Activated CD4-positive, alpha-beta T cell treated with anti-CD3 and anti-CD28 coated beads for 36 hours (primary cell): ENCODE data around the gene ACVR2A. TPM values are rescaled to one million over a fixed set of nuclear protein-coding genes. Genes with fewer than 3 reads are reported as not detected.
A peak's percentile ranks its signal among the peaks of the same experiment; 100 is the strongest.

ENCODE experiments used
- ATAC-seq: fragments of 200-7000 bp; cut with Tn5 transposase; one replicate; pipeline ENCODE4 v1.10.0; 2021; ENCODE audit warnings: mild to moderate bottlenecking, moderate library complexity
- CTCF ChIA-PET: fragments of 350-600 bp; sonication (Branson Sonifier 250); formaldehyde crosslinking; loops from one replicate; lab custom pipeline; 2021; ENCODE audit warnings: antibody characterized with exemption; lab: Charles Lee
- POLR2A ChIA-PET: fragments of 350-600 bp; sonication (Branson Sonifier 250); formaldehyde crosslinking; loops from one replicate; lab custom pipeline; 2021; ENCODE audit warnings: antibody characterized with exemption, inconsistent platforms; lab: Charles Lee
- DNase-seq: peaks from one replicate; pipeline ENCODE4 v3.0.0-alpha.2; 2020
- H3K27ac Mint-ChIP-seq: one replicate; pipeline ENCODE4 v1.8.0; 2021; ENCODE audit warnings: mixed read lengths
- H3K27me3 Mint-ChIP-seq: one replicate; pipeline ENCODE4 v1.8.0; 2021; ENCODE audit warnings: mixed read lengths
- H3K36me3 Mint-ChIP-seq: one replicate; pipeline ENCODE4 v1.8.0; 2021; ENCODE audit warnings: low read depth, mixed read lengths
- H3K4me1 Mint-ChIP-seq: one replicate; pipeline ENCODE4 v1.8.0; 2021; ENCODE audit warnings: mixed read lengths
- H3K4me3 Mint-ChIP-seq: one replicate; pipeline ENCODE4 v1.8.0; 2021; ENCODE audit warnings: mild to moderate bottlenecking, moderate library complexity, mixed read lengths
- H3K9me3 Mint-ChIP-seq: one replicate; pipeline ENCODE4 v1.8.0; 2021; ENCODE audit warnings: low read depth, mixed read lengths
- intact Hi-C, 2 experiments: fragments of 100-400 bp; cut with DNase I in 1 of 2; cut with micrococcal nuclease in 1 of 2; formaldehyde crosslinking; loops; one replicate each; pipeline versions ENCODE4 v1.14.2 to v1.15.1; 2022 to 2024; cut with DNase I, micrococcal nuclease
- total RNA-seq, 2 experiments: library from RNA; stranded (reverse); gene quantifications; one replicate each; pipeline ENCODE4 v1.2.3, GENCODE V29; 2021

Gene ACVR2A
- total RNA-seq, 2 experiments from 2014 or later, result 3.5 TPM

DNA sequence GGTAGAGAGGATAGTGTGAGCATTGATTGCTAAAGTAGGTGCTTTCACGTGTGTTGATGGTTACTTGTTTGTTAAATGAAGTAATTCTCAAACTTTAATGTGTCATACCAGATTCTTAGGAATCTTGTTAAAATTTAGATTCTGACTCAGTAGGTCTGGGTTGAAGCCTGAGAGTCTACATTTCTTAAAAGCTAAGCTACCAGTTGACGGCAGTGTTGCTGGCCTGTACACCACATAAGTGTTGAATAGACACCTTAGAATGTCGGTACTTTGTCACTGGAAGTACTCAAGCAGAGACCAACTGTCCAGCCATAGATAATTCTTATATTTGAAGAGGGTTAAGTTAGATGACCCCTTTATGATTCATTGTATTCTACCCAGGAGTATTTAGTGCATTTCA, 79.8 kb downstream of the ACVR2A start:
- intact Hi-C loops, result no loop called here
- POLR2A ChIA-PET, result no interaction called here
- no peaks in the 10 kb centered on the region for H3K27me3 Mint-ChIP-seq
- H3K36me3 Mint-ChIP-seq, result peaks cover 7% of the 10 kb centered on the region
- CTCF ChIA-PET, result no interaction called here
- no peaks in the 10 kb centered on the region for H3K9me3 Mint-ChIP-seq
- DNase-seq (no peak), ATAC-seq (no peak)
- peaks cover 14% of the 10 kb centered on the region for H3K4me1 Mint-ChIP-seq
- no peak overlapping the region for H3K27ac Mint-ChIP-seq
- no peak overlapping the region for H3K4me3 Mint-ChIP-seq

DNA sequence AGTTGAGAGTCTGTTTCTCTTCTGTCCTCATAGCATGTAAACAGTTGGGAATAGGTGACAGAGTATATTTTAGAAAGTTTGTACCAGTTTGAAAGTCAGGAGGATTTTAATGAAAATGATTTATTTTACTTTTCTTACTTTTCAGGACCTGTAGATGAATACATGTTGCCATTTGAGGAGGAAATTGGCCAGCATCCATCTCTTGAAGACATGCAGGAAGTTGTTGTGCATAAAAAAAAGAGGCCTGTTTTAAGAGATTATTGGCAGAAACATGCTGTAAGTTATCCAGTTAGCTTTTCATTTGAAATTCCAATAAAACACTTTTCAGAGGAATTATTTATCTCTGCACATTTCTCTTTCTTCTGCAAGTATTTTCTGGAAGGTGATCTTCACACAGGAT, 81.1 kb downstream of the ACVR2A start:
- POLR2A ChIA-PET, result no interaction called here
- H3K27me3 Mint-ChIP-seq, result no peaks in the 10 kb centered on the region
- ATAC-seq (no peak), DNase-seq (no peak)
- peaks cover 14% of the 10 kb centered on the region for H3K4me1 Mint-ChIP-seq
- peak overlapping the region; percentile 8 for H3K27ac Mint-ChIP-seq
- no peaks in the 10 kb centered on the region for H3K9me3 Mint-ChIP-seq
- CTCF ChIA-PET, result no interaction called here
- H3K36me3 Mint-ChIP-seq, result peaks cover 8% of the 10 kb centered on the region
- intact Hi-C loops, result no loop called here
- no peak overlapping the region for H3K4me3 Mint-ChIP-seq

DNA sequence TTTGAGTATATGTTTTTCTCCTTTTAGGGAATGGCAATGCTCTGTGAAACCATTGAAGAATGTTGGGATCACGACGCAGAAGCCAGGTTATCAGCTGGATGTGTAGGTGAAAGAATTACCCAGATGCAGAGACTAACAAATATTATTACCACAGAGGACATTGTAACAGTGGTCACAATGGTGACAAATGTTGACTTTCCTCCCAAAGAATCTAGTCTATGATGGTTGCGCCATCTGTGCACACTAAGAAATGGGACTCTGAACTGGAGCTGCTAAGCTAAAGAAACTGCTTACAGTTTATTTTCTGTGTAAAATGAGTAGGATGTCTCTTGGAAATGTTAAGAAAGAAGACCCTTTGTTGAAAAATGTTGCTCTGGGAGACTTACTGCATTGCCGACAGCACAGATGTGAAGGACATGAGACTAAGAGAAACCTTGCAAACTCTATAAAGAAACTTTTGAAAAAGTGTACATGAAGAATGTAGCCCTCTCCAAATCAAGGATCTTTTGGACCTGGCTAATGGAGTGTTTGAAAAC, 82.3 kb downstream of the ACVR2A start:
- Mint-ChIP-seq H3K27me3 (no peaks in the 10 kb centered on the region), H3K27ac (no peak overlapping the region), H3K9me3 (no peaks in the 10 kb centered on the region), H3K4me1 (peaks cover 14% of the 10 kb centered on the region), H3K4me3 (no peak overlapping the region), H3K36me3 (peaks cover 10% of the 10 kb centered on the region)
- ATAC-seq (no peak), DNase-seq (no peak)
- POLR2A ChIA-PET, result no interaction called here
- CTCF ChIA-PET, result no interaction called here
- intact Hi-C loops, result no loop called here

DNA sequence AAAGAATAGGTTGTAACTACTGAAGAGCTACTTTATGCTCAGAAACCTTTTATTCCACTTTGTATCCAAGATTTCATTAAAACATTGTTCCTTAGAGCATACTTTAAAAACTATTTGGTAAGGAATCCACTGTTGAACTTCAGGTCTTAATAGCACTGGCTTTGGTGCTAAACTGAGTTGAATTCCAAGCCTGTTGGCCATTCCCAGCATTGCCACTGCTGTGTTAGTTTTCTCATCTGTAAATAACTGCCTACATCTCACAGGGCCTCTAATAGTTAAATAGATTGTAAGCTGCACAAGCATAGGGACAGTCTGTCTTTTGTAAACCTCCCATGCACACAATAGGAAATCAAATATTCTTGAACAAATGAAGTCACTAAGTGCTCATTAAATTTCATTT, 89.1 kb downstream of the ACVR2A start:
- H3K9me3 Mint-ChIP-seq, result no peaks in the 10 kb centered on the region
- no peak overlapping the region for H3K27ac Mint-ChIP-seq
- no peak overlapping the region for H3K4me3 Mint-ChIP-seq
- no peaks in the 10 kb centered on the region for H3K27me3 Mint-ChIP-seq
- no peak for DNase-seq
- no peaks in the 10 kb centered on the region for H3K4me1 Mint-ChIP-seq
- CTCF ChIA-PET, result interaction anchor here (0.6 to 1.0 kb wide), 3 partner anchors 53 to 95 kb away, joined by 3 to 4 read pairs (median 3); no protein-coding TSS in a partner anchor
- peaks cover 13% of the 10 kb centered on the region for H3K36me3 Mint-ChIP-seq
- POLR2A ChIA-PET, result no interaction called here
- no peak for ATAC-seq
- intact Hi-C loops, result no loop called here

DNA sequence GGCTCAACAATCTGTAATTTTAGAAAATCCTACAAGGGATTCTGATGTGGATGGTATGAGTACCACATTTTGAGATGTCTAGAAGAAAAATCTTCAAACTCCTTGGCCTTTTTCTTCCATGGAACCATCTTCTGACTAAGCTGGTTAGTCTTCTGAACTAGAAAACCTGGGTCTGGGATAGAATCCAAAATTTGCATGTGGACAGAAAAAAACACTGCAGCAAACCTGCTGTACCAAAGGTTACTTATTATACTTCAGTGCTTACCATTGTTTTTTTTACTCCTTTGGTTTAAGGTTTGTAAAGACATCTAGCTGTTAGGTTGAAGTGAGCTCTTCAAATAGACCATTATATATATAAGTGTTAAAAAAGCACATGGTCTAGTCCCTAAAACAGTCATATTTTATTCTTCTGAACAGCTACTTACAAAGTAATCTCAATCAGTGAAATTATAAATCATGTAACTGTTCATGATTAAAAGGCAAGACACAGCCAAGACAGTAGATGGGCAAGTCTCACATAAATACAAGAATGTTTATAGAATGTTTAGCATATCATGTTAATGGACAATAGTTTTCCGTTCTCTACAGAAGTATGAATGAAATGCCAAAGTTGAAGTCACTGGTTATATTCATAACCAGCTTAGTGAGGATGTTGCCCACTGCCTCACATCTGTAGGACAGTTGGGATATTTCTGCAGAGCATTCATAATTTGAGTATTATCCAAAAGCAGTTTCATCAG, 90.2 kb downstream of the ACVR2A start:
- CTCF ChIA-PET, result interaction anchor here (0.7 to 1.4 kb wide), 2 partner anchors 270 to 574 kb away, joined by 3 to 4 read pairs; no protein-coding TSS in a partner anchor
- no peaks in the 10 kb centered on the region for H3K9me3 Mint-ChIP-seq

DNA sequence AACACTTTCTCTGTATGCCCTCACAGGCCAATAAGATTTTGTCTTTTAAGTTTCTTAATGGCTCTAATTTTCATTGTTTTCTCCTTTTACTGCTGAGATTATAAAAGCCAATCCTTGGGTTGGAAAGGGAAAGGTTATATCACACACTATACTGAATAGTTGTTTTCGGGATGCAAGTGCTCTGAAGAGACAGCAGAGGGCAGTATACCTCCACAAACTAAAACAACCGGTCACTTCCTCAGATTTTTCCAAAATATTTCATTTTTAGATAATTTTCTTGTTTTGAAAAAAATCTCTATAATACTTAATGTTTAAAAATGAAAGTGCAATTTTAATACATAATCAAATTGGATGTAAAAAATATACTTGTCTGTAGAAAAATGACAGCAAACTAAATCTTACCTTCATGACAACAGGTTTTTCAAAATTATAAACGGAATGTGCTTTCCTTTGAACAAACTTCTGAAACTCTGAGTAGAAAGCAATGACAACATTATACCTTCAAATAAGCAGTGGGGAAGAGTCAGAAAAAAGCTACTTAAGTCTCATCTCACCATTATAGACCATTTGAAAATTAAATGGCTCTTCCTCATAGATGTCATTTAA, 93.0 kb downstream of the ACVR2A start:
- intact Hi-C loops, result loop anchor here (1.0 to 5.0 kb wide), 4 partner anchors 264 to 1624 kb away; no protein-coding TSS in a partner anchor

More for the DNA sequence above, 90.2 kb downstream of the ACVR2A start:
- no peaks in the 10 kb centered on the region for H3K4me1 Mint-ChIP-seq
- no peak overlapping the region for H3K4me3 Mint-ChIP-seq
- DNase-seq, result no peak
- POLR2A ChIA-PET, result no interaction called here
- H3K27me3 Mint-ChIP-seq, result no peaks in the 10 kb centered on the region
- H3K36me3 Mint-ChIP-seq, result peaks cover 13% of the 10 kb centered on the region
- H3K27ac Mint-ChIP-seq, result no peak overlapping the region
- ATAC-seq, result no peak
- intact Hi-C loops, result loop anchor here (5.0 kb wide), 2 partner anchors 267 to 1627 kb away; no protein-coding TSS in a partner anchor

DNA sequence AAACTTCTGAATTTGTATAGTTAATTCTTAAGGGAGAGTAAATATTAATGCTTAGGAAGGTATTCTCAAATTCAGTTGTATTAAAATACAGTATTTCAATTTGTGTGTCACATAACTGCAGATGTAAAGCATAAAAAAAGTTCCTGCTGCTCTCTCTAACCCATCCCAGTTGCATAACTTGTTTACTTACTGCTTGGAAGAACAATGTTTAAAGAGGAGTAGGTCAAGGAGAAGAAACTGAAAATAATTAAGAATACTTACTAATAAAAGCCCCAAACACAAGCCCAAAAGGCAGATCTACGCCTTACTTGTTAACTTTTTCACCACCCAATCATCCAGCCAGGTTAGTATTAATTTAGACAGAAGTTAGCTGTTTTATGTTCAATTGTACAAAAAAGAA, 94.5 kb downstream of the ACVR2A start:
- Mint-ChIP-seq H3K9me3 (no peaks in the 10 kb centered on the region), H3K27ac (no peak overlapping the region), H3K36me3 (peaks cover 8% of the 10 kb centered on the region), H3K4me1 (no peaks in the 10 kb centered on the region), H3K27me3 (no peaks in the 10 kb centered on the region), H3K4me3 (no peak overlapping the region)
- ChIA-PET POLR2A (no interaction called here), CTCF (interaction anchor here (0.7 kb wide), 1 partner anchor 26 kb away, joined by 3 read pairs; no protein-coding TSS in a partner anchor)
- intact Hi-C loops, result loop anchor here (5.0 kb wide), 2 partner anchors 263 to 1623 kb away; no protein-coding TSS in a partner anchor
- DNase-seq (no peak), ATAC-seq (no peak)

More for the DNA sequence above, 93.0 kb downstream of the ACVR2A start:
- Mint-ChIP-seq H3K27me3 (no peaks in the 10 kb centered on the region), H3K4me3 (no peak overlapping the region), H3K4me1 (no peaks in the 10 kb centered on the region), H3K9me3 (no peaks in the 10 kb centered on the region), H3K36me3 (peaks cover 5% of the 10 kb centered on the region), H3K27ac (no peak overlapping the region)
- no peak for ATAC-seq
- CTCF ChIA-PET, result interaction anchor here (0.6 to 1.1 kb wide), 4 partner anchors 11 to 571 kb away, joined by 3 to 7 read pairs (median 4); no protein-coding TSS in a partner anchor
- no peak for DNase-seq
- POLR2A ChIA-PET, result no interaction called here

DNA sequence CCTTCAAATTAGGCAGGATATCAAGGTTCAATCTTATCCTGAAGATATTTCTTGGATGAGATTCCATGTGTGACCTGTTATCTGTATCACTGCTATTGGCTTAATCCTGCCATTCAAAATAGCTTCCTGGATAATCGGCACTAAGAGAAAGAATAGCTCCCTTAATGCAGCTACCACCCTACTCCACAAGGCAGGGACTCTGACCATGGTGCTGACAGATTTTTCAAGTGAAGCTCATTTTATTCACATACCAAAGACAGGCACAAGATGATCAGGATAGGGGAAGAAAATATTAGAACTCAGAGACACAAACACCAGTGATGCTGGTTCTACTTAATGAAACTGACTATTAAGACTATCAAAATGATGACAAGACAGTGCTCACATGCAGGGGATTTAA, 100.8 kb downstream of the ACVR2A start:
- intact Hi-C loops, result no loop called here
- CTCF ChIA-PET, result interaction anchor here (0.9 kb wide), 1 partner anchor 741 kb away, joined by 3 read pairs; no protein-coding TSS in a partner anchor

DNA sequence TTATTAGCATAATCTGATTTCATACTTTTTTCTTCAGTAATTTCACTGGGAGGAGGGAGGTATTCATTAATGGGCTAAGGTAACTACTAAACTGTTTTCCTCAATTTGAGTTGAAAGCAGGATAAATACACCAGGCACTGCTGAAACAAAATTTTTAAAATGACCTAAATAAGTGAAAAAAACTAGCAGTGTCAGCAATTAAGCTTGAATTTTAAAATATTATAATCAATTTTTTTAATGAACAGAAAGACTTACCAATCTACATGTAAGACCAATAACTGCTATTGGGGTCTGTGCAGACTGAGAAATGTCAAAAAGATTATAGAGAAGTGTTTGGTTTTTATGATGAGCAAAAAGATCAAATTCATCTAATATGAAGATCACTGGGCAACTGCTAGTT, 107.3 kb downstream of the ACVR2A start:
- ATAC-seq (no peak), DNase-seq (no peak)
- Mint-ChIP-seq H3K9me3 (no peaks in the 10 kb centered on the region), H3K27ac (no peak overlapping the region), H3K36me3 (peaks cover 13% of the 10 kb centered on the region), H3K27me3 (no peaks in the 10 kb centered on the region), H3K4me1 (no peaks in the 10 kb centered on the region), H3K4me3 (no peak overlapping the region)
- ChIA-PET POLR2A (no interaction called here), CTCF (interaction anchor here (0.5 kb wide), 1 partner anchor 880 kb away, joined by 3 read pairs; no protein-coding TSS in a partner anchor)
- intact Hi-C loops, result no loop called here

More for the DNA sequence above, 100.8 kb downstream of the ACVR2A start:
- H3K4me3 Mint-ChIP-seq, result no peak overlapping the region
- no peaks in the 10 kb centered on the region for H3K9me3 Mint-ChIP-seq
- ATAC-seq, result no peak
- no peaks in the 10 kb centered on the region for H3K27me3 Mint-ChIP-seq
- H3K36me3 Mint-ChIP-seq, result peaks cover 6% of the 10 kb centered on the region
- no peak overlapping the region for H3K27ac Mint-ChIP-seq
- POLR2A ChIA-PET, result no interaction called here
- no peaks in the 10 kb centered on the region for H3K4me1 Mint-ChIP-seq
- no peak for DNase-seq

DNA sequence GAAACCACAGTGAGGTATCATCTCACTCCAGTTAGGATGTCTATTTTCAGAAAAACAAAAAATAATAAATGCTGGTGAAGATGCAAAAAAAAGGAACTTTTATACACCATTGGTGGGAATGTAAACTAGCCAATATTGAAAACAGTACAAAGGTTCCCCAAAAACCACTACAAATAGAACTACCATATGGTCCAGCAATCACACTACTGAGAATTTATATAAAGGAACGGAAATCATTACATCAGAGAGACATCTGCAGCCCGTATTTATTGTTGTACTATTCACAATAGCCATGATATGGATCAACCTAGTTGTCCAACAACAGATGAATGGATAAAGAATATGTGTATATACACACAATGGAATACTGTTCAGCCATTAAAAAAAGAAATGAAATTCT, 123.7 kb downstream of the ACVR2A start:
- peaks cover 63% of the 10 kb centered on the region for H3K36me3 Mint-ChIP-seq
- ATAC-seq, result no peak
- POLR2A ChIA-PET, result no interaction called here

DNA sequence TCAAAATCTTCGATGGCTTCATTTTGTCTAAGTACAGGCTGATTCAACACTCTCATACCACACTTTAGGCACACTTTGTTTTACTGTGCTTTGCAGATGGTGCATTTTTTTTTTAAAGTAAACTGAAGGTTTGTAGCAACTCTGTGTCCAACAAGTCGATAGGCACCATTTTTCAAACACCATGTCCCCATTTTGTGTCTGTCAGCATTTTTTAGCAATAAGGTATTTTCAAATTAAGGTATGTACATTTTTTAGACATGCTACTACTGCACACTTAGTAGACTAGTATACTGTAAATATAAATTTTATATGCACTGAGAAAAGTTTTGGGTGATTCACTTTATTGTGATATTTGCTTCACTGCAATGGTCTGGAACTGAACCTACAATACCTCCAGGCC, 131.3 kb downstream of the ACVR2A start:
- ChIA-PET CTCF (no interaction called here), POLR2A (no interaction called here)
- intact Hi-C loops, result no loop called here
- no peak overlapping the region for H3K4me3 Mint-ChIP-seq
- H3K9me3 Mint-ChIP-seq, result peaks cover 7% of the 10 kb centered on the region
- peaks cover 16% of the 10 kb centered on the region for H3K4me1 Mint-ChIP-seq
- H3K27me3 Mint-ChIP-seq, result no peaks in the 10 kb centered on the region
- no peak for ATAC-seq
- H3K27ac Mint-ChIP-seq, result no peak overlapping the region
- no peak for DNase-seq
- peaks cover 28% of the 10 kb centered on the region for H3K36me3 Mint-ChIP-seq

More for the DNA sequence above, 123.7 kb downstream of the ACVR2A start:
- intact Hi-C loops, result no loop called here
- peaks cover 2% of the 10 kb centered on the region for H3K4me1 Mint-ChIP-seq
- peaks cover 15% of the 10 kb centered on the region for H3K9me3 Mint-ChIP-seq
- H3K27ac Mint-ChIP-seq, result no peak overlapping the region
- DNase-seq, result no peak
- H3K27me3 Mint-ChIP-seq, result no peaks in the 10 kb centered on the region
- CTCF ChIA-PET, result interaction anchor here (0.6 kb wide), 1 partner anchor 88 kb away, joined by 3 read pairs; no protein-coding TSS in a partner anchor
- H3K4me3 Mint-ChIP-seq, result no peak overlapping the region
